RKO (cell line): Measurements from ENCODE around the gene LRWD1.
A peak's percentile ranks its signal among the peaks of the same experiment; 100 is the strongest.
"Not testable (repeated sequence)": the region's sequence is repeated elsewhere in the genome, so short reads cannot be mapped to it uniquely, and the experiment has no call there.

Experiments used
- DNase-seq: peaks from one replicate; pipeline ENCODE4 v3.0.0-alpha.2; 2016; ENCODE audit warnings: low spot score

Gene LRWD1

DNA sequence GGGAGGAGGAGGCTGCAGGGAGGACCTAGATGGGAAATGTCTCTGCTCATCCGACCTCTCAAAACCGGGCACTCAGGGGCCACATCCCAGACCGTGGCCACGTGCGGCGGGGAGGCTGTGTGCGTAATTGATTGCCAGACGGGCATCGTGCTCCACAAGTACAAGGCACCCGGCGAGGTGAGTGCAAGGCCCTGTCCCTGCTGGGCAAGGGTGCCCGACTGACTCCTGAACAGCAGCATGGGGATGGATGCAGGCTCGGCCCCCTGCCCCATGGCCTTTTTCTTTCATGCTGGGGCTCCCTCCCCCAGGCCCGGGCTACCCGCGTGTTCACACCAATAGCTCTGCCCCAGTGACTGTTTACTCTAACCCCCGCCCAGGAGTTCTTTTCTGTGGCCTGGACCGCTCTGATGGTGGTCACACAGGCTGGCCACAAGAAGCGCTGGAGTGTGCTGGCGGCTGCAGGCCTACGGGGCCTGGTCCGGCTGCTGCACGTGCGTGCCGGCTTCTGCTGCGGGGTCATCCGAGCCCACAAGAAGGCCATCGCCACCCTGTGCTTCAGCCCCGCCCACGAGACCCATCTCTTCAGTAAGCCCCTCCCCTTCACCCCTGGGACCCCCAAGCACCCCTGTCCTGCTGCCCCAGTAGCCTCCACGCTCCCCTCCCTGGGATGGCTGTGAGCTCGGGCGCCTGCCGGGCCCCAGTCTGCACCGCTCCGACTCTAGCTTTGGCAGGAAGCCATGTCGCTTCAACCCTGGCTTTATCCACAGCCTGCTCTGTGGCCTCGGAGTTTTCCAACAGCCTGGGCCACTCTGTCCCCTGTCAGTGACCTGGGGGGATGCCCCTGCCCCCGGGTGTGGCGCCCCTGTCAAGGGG, 3.9 kb downstream of the LRWD1 start:
- DNase-seq = no peak

DNA sequence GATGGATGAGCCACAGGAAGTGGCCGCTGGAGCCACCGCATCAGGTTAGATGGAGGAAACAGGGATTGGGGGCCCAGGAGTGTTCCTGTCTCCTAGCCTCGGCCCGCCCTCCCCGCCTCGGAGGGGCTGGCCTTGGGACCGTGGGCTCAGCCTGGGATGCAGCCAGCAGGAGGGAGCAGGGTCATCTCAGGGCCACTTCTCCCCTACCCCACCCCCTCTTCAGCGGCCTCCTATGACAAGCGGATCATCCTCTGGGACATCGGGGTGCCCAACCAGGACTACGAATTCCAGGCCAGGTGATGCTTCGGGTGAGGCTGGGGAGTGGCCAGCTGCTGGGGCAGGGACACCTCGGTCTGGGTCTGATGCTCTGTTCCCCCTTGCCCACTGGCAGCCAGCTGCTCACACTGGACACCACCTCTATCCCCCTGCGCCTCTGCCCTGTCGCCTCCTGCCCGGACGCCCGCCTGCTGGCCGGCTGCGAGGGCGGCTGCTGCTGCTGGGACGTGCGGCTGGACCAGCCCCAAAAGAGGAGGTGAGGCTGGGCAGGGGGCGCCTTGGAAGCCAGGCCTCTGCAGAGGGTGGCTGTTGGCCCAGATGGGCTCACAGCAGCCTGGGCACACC, 4.7 kb downstream of the LRWD1 start:
- DNase-seq = no peak

DNA sequence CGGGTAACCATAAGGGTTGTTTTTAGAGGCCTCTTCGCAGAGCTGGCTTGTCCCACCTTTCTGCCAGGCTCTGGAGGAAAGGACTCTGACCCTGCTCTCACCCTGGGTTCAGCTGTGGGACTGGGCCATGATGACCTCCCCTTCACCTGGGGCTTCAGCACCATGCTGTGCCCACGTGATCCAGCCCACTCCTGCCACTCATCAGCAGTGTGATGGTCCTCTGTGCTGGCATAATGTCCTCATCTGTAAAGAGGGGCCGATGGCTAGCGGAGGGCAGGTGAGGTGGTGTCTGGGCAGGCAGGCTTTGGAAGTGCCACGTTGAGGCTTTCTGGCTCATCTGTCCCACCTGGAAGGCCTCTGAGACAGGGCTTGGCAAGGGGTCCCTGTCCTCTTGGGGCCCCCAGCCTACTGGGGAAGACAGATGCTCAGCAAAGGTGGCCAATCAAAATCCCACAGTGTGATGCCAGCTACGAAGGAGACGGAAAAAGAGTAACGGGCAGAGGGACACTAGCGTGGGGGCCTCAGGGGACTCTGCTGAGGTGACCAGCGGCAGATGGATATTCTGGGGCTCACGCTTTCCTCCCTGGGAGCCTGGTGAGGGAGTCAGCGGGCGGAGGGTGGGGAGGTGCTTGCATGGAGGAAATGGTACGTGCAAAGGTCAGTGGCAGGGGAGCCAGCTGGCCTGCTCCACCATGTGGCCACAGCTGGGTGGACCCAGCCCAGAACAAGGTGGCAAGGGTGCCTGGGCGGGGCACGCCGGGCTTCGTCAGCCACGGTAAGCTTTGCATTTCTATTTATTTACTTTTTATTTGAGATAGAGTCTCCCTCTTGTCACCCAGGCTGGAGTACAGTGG, 5.4 kb downstream of the LRWD1 start:
- no peak for DNase-seq

DNA sequence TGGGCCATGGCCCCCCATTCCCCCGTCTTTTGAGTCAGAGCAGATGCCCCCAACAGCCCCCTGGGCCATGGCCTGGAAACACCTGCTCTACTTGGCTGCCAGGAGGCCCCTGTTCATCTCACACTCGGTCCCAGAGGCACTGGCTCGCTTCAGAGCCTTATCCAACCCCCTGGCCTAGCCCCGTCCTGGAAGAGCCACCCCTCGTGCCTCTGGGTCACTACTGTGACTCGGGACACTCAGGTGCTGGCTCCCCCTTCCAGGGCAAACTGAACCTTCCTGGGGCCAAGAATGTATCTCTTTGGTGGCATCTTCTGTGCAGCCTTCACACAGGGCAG, 7.0 kb downstream of the LRWD1 start:
- DNase-seq = no peak

DNA sequence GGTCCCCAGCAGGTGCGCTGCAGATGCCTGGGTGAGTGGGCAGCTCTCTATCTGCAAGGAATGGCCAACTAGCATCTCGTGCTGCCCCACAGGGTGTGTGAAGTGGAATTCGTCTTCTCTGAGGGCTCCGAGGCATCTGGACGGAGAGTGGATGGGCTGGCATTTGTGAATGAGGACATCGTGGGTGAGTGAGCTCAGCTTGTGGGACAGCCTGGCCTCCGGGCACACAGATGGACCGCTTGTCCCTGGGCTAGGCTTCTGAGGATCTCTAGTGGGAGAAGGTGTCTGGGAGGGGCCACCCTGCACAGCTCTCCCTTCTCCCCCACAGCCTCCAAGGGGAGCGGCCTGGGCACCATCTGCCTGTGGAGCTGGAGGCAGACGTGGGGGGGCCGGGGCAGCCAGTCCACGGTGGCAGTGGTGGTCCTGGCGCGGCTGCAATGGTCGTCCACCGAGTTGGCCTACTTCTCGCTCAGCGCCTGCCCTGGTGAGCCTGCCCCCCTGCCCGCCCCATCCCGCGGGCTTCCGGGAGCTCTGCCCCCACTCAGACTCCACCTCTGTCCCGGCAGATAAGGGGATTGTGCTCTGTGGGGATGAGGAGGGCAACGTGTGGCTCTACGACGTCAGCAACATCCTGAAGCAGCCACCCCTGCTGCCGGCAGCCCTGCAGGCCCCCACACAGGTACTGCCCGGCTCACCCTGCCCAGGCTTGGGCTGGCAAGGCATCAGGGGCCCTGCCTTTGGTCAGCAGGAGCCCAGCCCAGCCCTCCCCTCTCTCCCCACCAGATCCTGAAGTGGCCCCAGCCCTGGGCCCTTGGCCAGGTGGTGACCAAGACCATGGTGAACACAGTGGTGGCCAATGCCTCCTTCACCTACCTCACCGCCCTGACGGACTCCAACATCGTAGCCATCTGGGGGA, 7.6 kb downstream of the LRWD1 start:
- no peak for DNase-seq

GRCh38 chr7:102473271-102473991, 8.6 kb downstream of the LRWD1 start:
- no peak for DNase-seq

DNA sequence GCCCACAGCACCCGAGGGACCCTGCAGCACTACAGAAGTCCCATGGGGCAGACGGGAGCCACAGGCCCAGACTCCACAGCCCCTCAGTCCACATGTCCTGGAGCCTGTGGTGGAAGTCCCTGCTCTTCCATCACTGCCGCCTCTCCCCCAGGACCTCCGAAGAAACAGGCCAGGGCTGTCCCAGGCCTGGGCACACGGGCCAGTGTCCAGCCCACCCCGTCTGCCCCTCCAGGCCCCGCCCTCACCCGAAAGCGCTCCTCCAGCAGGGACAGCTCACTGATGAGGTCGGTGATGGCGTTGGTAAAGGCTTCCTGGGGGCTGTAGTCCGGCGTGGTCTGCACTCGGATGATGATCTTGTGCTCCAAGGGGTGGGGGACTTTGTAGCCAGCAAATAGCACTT, 9.3 kb downstream of the LRWD1 start:
- DNase-seq = not testable (repeated sequence)

DNA sequence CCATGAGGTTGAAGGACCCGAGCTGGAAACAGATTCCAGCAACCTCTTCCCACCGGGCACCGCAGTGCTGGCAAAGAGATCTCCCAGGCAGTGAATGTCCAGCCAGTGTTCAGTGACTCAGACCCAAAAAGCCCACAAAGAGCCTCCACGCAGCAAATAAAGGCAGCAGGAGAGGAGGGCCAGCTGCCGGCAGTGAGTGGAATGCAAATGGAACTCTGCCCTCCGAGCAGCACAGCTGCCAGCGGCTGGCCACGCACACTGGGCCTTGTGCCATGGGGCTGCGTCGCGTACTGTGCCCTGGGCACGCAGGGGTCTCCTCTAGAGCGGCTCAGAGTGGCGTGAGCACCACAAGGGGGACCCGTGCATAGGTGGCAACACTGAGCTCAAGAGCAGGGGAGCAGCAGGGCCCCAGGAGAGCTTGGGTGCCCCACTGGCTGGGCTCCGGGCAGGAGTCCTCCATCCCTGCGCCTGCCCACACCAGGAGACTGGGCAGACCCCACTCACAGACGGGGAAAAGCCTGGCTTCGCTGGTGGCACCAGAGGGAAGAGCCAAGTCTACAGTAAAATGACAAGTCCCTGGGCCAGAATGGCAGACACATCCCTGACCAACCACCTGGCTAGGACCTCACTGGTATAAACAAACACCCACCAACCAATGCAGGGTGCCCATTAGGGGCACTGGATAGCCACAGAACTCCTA, 10.1 kb downstream of the LRWD1 start:
- DNase-seq = not testable (repeated sequence)

- DNase-seq = peak; percentile 86
These were observed 13.8 kb downstream of the LRWD1 start, which contains the start of gene POLR2J for GRCh38 chr7:102478314-102479208. Gene POLR2J (minus strand): TSS chr7:102478922. CDS start chr7:102478860, 62 bp downstream.

DNA sequence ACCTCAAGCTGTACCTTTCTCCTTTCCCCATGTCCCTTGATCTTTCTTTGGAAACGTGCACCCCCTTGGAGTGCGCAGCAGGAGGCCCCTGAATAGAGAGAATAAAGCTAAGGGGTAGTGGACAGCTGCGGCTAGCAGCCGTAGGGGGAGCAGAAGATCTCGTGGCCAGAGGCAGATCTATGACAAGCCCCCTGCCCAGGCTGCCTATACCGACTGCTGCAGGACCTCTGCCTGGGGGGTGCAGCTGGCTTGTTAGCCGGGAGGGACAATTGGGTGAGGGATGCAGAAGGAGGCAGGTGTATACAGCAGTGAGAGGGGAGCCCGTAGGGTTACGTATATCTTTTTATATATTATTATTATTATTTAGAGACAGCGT, 14.4 kb downstream of the LRWD1 start:
- DNase-seq = not testable (repeated sequence)

DNA sequence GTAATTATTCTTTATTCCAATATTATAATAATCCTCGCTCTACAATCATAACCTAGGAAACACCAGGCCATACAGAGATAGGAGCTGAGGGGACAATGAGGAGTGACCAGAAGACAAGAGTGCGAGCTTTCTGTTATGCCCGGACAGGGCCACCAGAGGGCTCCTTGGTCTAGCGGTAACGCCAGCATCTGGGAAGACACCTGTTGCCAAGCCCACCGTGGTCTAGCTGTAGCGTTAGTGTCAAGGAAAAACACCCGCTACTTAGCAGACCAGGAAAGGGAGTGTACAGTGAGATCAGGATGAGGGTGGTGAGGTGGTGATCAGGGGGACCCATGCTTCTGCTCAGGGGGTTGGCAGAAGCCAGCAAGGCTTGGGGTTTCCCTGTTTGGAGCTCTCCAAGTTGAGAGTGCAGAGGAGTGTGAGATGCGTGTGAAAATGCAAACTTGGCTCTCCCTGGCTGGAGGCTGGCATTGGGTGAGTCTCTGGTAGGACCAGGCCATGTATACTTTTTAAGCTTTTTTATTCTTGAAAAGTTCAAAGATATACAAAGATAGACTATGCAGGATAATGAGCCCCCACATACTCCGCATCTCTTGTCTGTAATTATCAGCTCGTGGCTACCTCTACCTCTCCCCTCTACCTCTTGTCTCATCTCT, 15.3 kb downstream of the LRWD1 start:
- not testable (repeated sequence) for DNase-seq

DNA sequence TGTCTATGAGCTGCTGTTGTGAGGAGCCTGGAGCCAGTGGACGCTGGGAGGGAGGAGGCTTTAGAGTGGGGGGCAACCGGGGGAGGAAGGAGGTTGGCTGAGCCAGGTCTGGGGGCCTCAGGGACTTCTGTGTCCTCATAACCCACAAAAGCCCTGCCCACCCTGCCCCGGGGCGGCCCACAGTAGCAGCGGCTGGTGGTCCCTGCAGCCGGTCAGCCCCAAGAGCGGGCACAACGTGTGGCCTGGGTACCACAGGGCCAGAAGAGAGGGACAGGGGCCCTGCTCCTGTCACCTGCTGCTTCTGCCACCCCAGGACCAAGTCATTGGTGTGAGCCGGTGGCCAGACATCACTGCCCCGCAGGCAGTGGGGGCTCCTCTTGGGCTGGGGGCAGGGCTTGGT, 17.2 kb downstream of the LRWD1 start:
- DNase-seq = not testable (repeated sequence)

DNA sequence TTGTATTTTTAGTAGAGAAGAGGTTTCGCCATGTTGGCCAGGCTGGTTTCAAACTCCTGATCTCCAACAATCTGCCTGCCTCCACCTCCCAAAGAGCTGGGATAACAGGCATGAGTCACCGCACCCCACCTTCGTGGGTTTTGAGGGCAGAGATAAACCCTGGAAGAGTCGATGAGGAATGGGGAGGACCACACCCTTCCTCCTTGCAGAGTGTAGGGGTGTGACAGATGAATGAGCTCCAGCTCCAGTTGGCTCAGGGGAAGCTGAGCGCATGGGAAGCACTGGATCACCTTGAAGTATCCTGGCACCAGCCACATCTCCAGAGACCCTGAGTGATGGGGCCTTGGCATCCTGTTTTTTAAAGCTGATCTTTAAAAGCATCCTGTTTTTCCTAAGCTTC, 19.5 kb downstream of the LRWD1 start:
- not testable (repeated sequence) for DNase-seq

GRCh38 chr7:102490529-102491075, 25.8 kb downstream of the LRWD1 start:
- DNase-seq = not testable (repeated sequence)

GRCh38 chr7:102493220-102493935, 28.6 kb downstream of the LRWD1 start:
- DNase-seq = not testable (repeated sequence)

DNA sequence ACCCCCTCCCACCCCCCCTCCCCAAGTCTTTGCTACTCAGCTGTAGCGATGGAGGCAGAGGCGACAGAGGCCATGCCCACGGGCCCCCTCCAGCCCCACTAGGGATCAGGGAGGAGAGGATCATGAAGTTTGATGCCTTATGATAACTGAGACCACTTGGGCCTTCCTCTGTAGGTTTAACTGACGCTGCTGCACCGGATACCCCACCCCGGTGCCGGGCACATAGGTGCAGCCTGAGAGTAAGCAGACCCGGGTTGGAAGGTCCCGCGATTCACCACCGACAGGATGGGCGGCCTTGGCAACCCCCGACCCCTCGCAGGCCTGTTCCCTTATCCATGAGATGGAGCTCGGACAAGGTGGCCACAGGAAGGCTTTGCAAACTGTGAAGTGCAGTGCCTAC, 29.2 kb downstream of the LRWD1 start:
- not testable (repeated sequence) for DNase-seq

DNA sequence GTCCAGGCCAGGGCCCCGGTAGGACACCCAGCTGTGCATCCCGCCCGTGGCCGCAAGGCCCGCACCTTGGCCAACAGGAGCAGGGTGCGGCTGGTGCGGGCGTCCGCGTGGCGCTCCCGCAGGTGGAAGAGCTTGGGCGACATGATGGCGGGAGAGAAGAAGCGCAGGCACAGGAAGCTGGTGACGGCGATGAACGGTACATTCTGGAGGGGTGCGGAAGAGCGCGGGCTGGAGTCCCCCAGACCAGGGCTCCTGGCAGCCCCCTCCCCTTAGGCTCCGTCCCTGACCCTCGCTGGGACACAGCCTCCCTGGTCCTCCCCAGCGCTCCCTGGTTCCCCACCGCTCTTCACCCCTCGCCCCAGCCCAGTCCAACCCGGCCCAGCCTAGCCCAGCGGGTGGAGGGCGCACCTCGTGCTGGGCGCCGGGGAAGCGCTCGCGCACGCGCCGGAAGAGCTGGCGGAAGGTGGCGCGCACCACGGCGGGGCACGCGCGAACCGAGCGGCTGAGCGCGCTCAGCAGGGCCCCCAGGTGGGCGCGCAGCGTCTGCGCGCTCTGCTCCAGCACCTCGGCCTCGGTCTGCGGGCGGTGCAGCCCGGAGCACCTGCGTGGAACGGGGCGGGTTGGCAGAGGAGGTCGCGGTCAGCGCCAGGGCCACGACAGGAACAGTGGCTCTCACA, 29.8 kb downstream of the LRWD1 start:
- not testable (repeated sequence) for DNase-seq
